Peyer's patch (tissue), 4 donors: ENCODE results near the gene ODAD4. TPM values are rescaled to one million over a fixed set of nuclear protein-coding genes. Genes with fewer than 3 reads are reported as not detected.

Experiments
- total RNA-seq, 4 donors: library from RNA; depleted of rRNA; stranded (reverse); fragments of >200 nt; gene quantifications; one replicate each; pipeline ENCODE4 v1.1.0, GENCODE V29; 2016

Gene ODAD4
- total RNA-seq, 4 donors from 2014 or later: 2.1 TPM; not detected in 3

Other genes starting within 250 kb of the ODAD4 start
- gene EIF1, start 241.7 kb upstream of the ODAD4 start, total RNA-seq: 100 to 1,000 TPM; 123 to 226 (median 188) TPM
- gene GAST, start 218.3 kb upstream of the ODAD4 start, total RNA-seq: not detected
- 1 to 10 TPM in 1 of 4 donors, under 1 TPM in 1, not detected in 2; 0.94 to 5.0 TPM for gene HAP1, start 196.0 kb upstream of the ODAD4 start, total RNA-seq
- 100 to 1,000 TPM; 229 to 585 (median 505) TPM for gene JUP, start 143.9 kb upstream of the ODAD4 start, total RNA-seq
- 10 to 100 TPM in 3 of 4 donors, 1 to 10 TPM in 1; 9.5 to 23.1 (median 18.0) TPM for gene P3H4, start 118.7 kb upstream of the ODAD4 start, total RNA-seq
- gene FKBP10, start 117.6 kb upstream of the ODAD4 start, total RNA-seq: 100 to 1,000 TPM in 1 of 4 donors, 10 to 100 TPM in 2, 1 to 10 TPM in 1; 7.2 to 130 (median 11.2) TPM
- gene NT5C3B, start 94.4 kb upstream of the ODAD4 start, total RNA-seq: 10 to 100 TPM in 3 of 4 donors, 1 to 10 TPM in 1; 5.8 to 40.4 (median 20.1) TPM
- not detected for gene KLHL10, start 92.8 kb upstream of the ODAD4 start, total RNA-seq
- 10 to 100 TPM in 1 of 4 donors, 1 to 10 TPM in 3; 7.4 to 10.5 (median 7.7) TPM for gene KLHL11, start 65.2 kb upstream of the ODAD4 start, total RNA-seq
- gene ACLY, start 11.7 kb upstream of the ODAD4 start, total RNA-seq: 100 to 1,000 TPM in 1 of 4 donors, 10 to 100 TPM in 3; 54.5 to 108 (median 74.0) TPM
- 10 to 100 TPM; 24.7 to 76.7 (median 43.4) TPM for gene CNP, start 36.2 kb downstream of the ODAD4 start, total RNA-seq
- 10 to 100 TPM; 51.0 to 80.9 (median 70.7) TPM for gene DNAJC7, start 86.8 kb downstream of the ODAD4 start, total RNA-seq
- 10 to 100 TPM; 22.1 to 38.1 (median 31.1) TPM for gene NKIRAS2, start 89.5 kb downstream of the ODAD4 start, total RNA-seq
- gene C17orf113, start 120.0 kb downstream of the ODAD4 start, total RNA-seq: 1 to 10 TPM in 3 of 4 donors, not detected in 1; 1.6 to 8.6 (median 3.2) TPM
- gene ZNF385C, start 167.9 kb downstream of the ODAD4 start, total RNA-seq: 1 to 10 TPM in 1 of 4 donors, under 1 TPM in 1, not detected in 2; 0.53 to 1.3 TPM
- 10 to 100 TPM; 12.8 to 24.8 (median 18.4) TPM for gene DHX58, start 182.1 kb downstream of the ODAD4 start, total RNA-seq
- gene KAT2A, start 190.8 kb downstream of the ODAD4 start, total RNA-seq: 100 to 1,000 TPM in 1 of 4 donors, 10 to 100 TPM in 2, 1 to 10 TPM in 1; 9.8 to 172 (median 38.4) TPM
- gene HSPB9, start 192.2 kb downstream of the ODAD4 start, total RNA-seq: not detected
- 100 to 1,000 TPM in 2 of 4 donors, 10 to 100 TPM in 2; 80.9 to 153 (median 116) TPM for gene RAB5C, start 224.4 kb downstream of the ODAD4 start, total RNA-seq